Measurements from ENCODE around the gene FBXW7. TPM values are rescaled to one million over a fixed set of nuclear protein-coding genes. Genes with fewer than 3 reads are reported as not detected.

Gene FBXW7
- total and polyA plus RNA-seq, 2 of the 8 experiments (the other 6 are each of a cell fraction or from before 2014, with no cell fraction given) = 6.0 to 26.7 TPM

- Histone ChIP-seq H2BK15ac (ENCODE audit: low read length) (no peak overlapping the region), H3K9ac (replicated peaks in 1 of 4; ENCODE audit: extremely low read depth in 1 of 4, low read depth in 3 of 4, low read length in 3 of 4) (no peak overlapping the region), H3K79me1 (ENCODE audit: low read depth, low read length) (no peaks in the 10 kb centered on the region), H3K4me3 (ENCODE audit: extremely low read depth in 1 of 4, insufficient read depth in 2 of 4, low read depth in 3 of 4, low read length in 4 of 4) (no peak overlapping the region), H3K18ac (ENCODE audit: extremely low read depth, low read length) (no peak overlapping the region), H3K9me3 (ENCODE audit: insufficient read depth in 2 of 2, low read depth in 1 of 2, low read length in 1 of 2) (no peaks in the 10 kb centered on the region), H2AFZ (ENCODE audit: low read length) (no peak overlapping the region; the same call in 1 of the 2 replicates), H3K79me2 (ENCODE audit: control insufficient read depth in 1 of 2, insufficient read depth in 2 of 2, low read length in 2 of 2) (no peaks in the 10 kb centered on the region), H4K8ac (ENCODE audit: extremely low read depth, insufficient read depth, low read length) (no peak overlapping the region), H4K20me1 (replicated peaks in 1 of 2; ENCODE audit: control insufficient read depth in 1 of 2, insufficient read depth in 2 of 2, low read length in 2 of 2) (no peaks in the 10 kb centered on the region), H3K23ac (ENCODE audit: insufficient read length) (no peak overlapping the region), H4K91ac (replicated peaks; ENCODE audit: insufficient read length, low read length) (no peak overlapping the region), H4K5ac (ENCODE audit: insufficient read length, low read depth, low read length) (no peak overlapping the region), H3K14ac (ENCODE audit: insufficient read length) (no peak overlapping the region), H3K4ac (replicated peaks; ENCODE audit: insufficient read length, low read depth, low read length) (no peak overlapping the region), H3K27ac (ENCODE audit: low read depth, low read length) (no peak overlapping the region), H2BK12ac (ENCODE audit: low read depth, low read length) (no peak overlapping the region), H3K36me3 (ENCODE audit: control insufficient read depth in 2 of 4, insufficient read depth in 4 of 4, low read length in 3 of 4) (no peaks in the 10 kb centered on the region), H2BK5ac (ENCODE audit: low read depth, low read length) (no peak overlapping the region), H3K56ac (replicated peaks; ENCODE audit: insufficient read length, low read depth, low read length) (no peak overlapping the region), H3K4me1 (replicated peaks in 1 of 4; ENCODE audit: control insufficient read depth in 3 of 4, insufficient read depth in 4 of 4, low read length in 3 of 4) (no peaks in the 10 kb centered on the region), H3K27me3 (replicated peaks in 1 of 4; ENCODE audit: control insufficient read depth in 3 of 4, extremely low read depth in 1 of 4, insufficient read depth in 3 of 4, low read length in 3 of 4) (no peaks in the 10 kb centered on the region), H3K4me2 (ENCODE audit: insufficient read depth in 1 of 2, low read depth in 2 of 2, low read length in 2 of 2) (no peak overlapping the region), H2AK5ac (ENCODE audit: low read depth, low read length) (no peak overlapping the region), H2BK20ac (ENCODE audit: low read length) (no peak overlapping the region), H3K23me2 (ENCODE audit: low read depth, low read length) (no peaks in the 10 kb centered on the region), H2BK120ac (replicated peaks; ENCODE audit: low read depth, low read length) (no peak overlapping the region)
- CTCF ChIA-PET (ENCODE audit: partially characterized antibody) = interaction anchor here (0.6 to 0.7 kb wide), 2 partner anchors 17 to 91 kb away, joined by 3 to 4 read pairs; no protein-coding TSS in a partner anchor
- DNase-seq (ENCODE audit: low read depth in 1 of 2, low spot score in 2 of 2) = no peak
- POLR2A ChIA-PET (ENCODE audit: partially characterized antibody) = no interaction called here
- FAIRE-seq = no peak
- 89% methylated on average over 5 of the region's 5 CpGs; no CpG with 5 or more reads in 1 of the 2 experiments for WGBS, 2 experiments (ENCODE audit: extremely low coverage in 1 of 2, insufficient coverage in 1 of 2, insufficient read length in 1 of 2, insufficient replicate concordance in 2 of 2, low coverage in 1 of 2, low lambda C conversion rate in 2 of 2, missing lambda C conversion rate in 1 of 2)
- no peak for TF ChIP-seq ATF2 (IDR thresholded peaks at IDR 0.05; ENCODE audit: low read length)
- no peak for TF ChIP-seq CBX8 (IDR thresholded peaks at IDR 0.05; ENCODE audit: borderline replicate concordance, low read depth, low read length)
Observed at GRCh38 chr4:152556283-152556682, 20.4 kb upstream of the FBXW7 start.
